WTC11 (cell line): Measurements from ENCODE around the gene BACE2.

ENCODE experiments used
- NR1H2 ChIP-seq: sonication (generic); formaldehyde crosslinking; IDR thresholded peaks from 2 replicates; pipeline ENCODE4 v1.9.0; 2021; ENCODE audit warnings: mild to moderate bottlenecking, moderate library complexity, missing genetic modification reagents
- TEAD4 ChIP-seq: sonication (generic); formaldehyde crosslinking; IDR thresholded peaks from 2 replicates; pipeline ENCODE4 v1.8.0; 2022; ENCODE audit warnings: mild to moderate bottlenecking, missing genetic modification reagents
- TF ChIP-seq, protein P1 (sequence below): sonication (generic); formaldehyde crosslinking; IDR thresholded peaks from 2 replicates; pipeline ENCODE4 v1.8.1; 2022; ENCODE audit warnings: low read depth, mild to moderate bottlenecking, moderate library complexity, missing genetic modification reagents, borderline replicate concordance
- TF ChIP-seq, protein P2 (sequence below): fragments of 200-600 bp; IDR thresholded peaks from 2 replicates; pipeline ENCODE4 v1.8.0; 2022; ENCODE audit warnings: antibody characterized with exemption

DNA sequence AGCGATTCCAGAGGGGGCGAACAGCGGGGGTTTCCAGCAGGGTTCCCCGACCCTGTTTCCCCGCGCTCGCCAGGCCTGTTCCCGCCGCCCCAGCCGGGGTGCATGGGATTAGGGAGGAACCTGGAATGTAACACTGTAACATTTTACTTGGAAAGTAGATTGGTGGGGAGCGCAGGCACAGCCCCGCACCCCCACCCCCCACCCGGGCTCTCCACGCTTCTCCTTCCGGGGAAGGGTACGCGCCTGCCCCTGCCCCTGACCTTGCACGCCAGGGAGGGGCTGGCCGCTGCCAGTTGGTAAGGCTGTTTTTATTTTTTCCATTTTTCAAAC is 149.1 kb downstream of the BACE2 start:
- TF ChIP-seq, protein P1, sequence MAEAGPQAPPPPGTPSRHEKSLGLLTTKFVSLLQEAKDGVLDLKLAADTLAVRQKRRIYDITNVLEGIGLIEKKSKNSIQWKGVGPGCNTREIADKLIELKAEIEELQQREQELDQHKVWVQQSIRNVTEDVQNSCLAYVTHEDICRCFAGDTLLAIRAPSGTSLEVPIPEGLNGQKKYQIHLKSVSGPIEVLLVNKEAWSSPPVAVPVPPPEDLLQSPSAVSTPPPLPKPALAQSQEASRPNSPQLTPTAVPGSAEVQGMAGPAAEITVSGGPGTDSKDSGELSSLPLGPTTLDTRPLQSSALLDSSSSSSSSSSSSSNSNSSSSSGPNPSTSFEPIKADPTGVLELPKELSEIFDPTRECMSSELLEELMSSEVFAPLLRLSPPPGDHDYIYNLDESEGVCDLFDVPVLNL (CRISPR knock-in tag) = no peak
- TF ChIP-seq, protein P2, sequence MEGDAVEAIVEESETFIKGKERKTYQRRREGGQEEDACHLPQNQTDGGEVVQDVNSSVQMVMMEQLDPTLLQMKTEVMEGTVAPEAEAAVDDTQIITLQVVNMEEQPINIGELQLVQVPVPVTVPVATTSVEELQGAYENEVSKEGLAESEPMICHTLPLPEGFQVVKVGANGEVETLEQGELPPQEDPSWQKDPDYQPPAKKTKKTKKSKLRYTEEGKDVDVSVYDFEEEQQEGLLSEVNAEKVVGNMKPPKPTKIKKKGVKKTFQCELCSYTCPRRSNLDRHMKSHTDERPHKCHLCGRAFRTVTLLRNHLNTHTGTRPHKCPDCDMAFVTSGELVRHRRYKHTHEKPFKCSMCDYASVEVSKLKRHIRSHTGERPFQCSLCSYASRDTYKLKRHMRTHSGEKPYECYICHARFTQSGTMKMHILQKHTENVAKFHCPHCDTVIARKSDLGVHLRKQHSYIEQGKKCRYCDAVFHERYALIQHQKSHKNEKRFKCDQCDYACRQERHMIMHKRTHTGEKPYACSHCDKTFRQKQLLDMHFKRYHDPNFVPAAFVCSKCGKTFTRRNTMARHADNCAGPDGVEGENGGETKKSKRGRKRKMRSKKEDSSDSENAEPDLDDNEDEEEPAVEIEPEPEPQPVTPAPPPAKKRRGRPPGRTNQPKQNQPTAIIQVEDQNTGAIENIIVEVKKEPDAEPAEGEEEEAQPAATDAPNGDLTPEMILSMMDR = no peak
- TF ChIP-seq TEAD4 = no peak
- TF ChIP-seq NR1H2 (CRISPR knock-in tag) = no peak
